Calu3 (cell line): ENCODE data around the gene SPTB. TPM values are rescaled to one million over a fixed set of nuclear protein-coding genes. Genes with fewer than 3 reads are reported as not detected.

Experiments used
- BruUV-seq: library from RNA; stranded (reverse); fragments of 400-500 nt; replicated peaks from 2 replicates; lab custom pipeline; 2021; lab: Mats Ljungman, UMichigan
- CTCF ChIA-PET: fragments of 300-600 bp; sonication (Branson Sonifier 250); formaldehyde crosslinking; loops from one replicate; lab custom pipeline; 2022; ENCODE audit warnings: antibody characterized with exemption; lab: Charles Lee
- DNase-seq: peaks from one replicate; pipeline ENCODE4 v3.0.0; 2022
- H3K27ac Mint-ChIP-seq: one replicate; pipeline ENCODE4 v1.8.0; 2022; ENCODE audit warnings: mixed read lengths; ENCODE audit not compliant: unreplicated experiment
- H3K27me3 Mint-ChIP-seq: one replicate; pipeline ENCODE4 v1.8.0; 2022; ENCODE audit warnings: mixed read lengths; ENCODE audit not compliant: unreplicated experiment
- H3K36me3 Mint-ChIP-seq: one replicate; pipeline ENCODE4 v1.8.0; 2022; ENCODE audit warnings: mild to moderate bottlenecking, moderate library complexity, mixed read lengths; ENCODE audit not compliant: insufficient read depth, unreplicated experiment
- H3K4me1 Mint-ChIP-seq: one replicate; pipeline ENCODE4 v1.8.0; 2022; ENCODE audit warnings: mild to moderate bottlenecking, low read depth, mixed read lengths; ENCODE audit not compliant: unreplicated experiment
- H3K4me3 Mint-ChIP-seq: one replicate; pipeline ENCODE4 v1.8.0; 2022; ENCODE audit warnings: mild to moderate bottlenecking, low read depth, moderate library complexity, mixed read lengths; ENCODE audit not compliant: unreplicated experiment
- H3K9me3 Mint-ChIP-seq: one replicate; pipeline ENCODE4 v1.8.0; 2022; ENCODE audit warnings: low read depth, mixed read lengths; ENCODE audit not compliant: unreplicated experiment
- intact Hi-C: fragments of 100-400 bp; cut with micrococcal nuclease; formaldehyde crosslinking; loops from one replicate; pipeline ENCODE4 v1.10.0; 2022; ENCODE audit not compliant: unreplicated experiment
- total RNA-seq: library from RNA; stranded (reverse); gene quantifications from 2 replicates; pipeline ENCODE4 v1.2.3, GENCODE V29; 2022
- TF ChIP-seq, protein P1 (sequence below): fragments of 200-600 bp; IDR thresholded peaks from one replicate; pipeline ENCODE4 v1.8.0; 2022; ENCODE audit warnings: antibody characterized with exemption; ENCODE audit not compliant: unreplicated experiment

SPTB gene
- total RNA-seq, 1 experiment from 2014 or later, result not detected

DNA sequence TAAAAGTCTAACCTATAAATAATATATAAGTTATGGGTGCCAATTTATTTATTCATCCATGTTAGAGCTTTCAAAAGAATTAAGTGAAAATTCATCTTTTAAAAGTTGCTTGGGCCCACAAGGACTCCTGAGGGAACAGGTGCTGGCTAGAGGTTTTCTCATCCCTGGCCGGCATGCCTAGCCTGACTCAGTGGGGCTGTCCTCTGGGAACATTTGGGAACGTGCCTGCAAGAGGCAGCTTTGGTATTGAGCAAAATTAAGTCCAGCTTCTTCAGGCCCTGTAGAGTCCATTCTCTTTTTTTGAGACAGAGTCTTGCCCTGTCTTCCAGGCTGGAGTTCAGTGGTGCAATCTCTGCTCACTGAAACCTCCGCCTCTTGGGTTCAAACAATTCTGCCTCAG lies 44.7 kb downstream of the SPTB start:
- BruUV-seq, result no TSS peak
- Mint-ChIP-seq H3K36me3 (no peaks in the 10 kb centered on the region), H3K4me1 (no peaks in the 10 kb centered on the region), H3K27me3 (peaks cover 14% of the 10 kb centered on the region), H3K4me3 (no peak overlapping the region), H3K9me3 (no peaks in the 10 kb centered on the region), H3K27ac (no peak overlapping the region)
- TF ChIP-seq, protein P1, sequence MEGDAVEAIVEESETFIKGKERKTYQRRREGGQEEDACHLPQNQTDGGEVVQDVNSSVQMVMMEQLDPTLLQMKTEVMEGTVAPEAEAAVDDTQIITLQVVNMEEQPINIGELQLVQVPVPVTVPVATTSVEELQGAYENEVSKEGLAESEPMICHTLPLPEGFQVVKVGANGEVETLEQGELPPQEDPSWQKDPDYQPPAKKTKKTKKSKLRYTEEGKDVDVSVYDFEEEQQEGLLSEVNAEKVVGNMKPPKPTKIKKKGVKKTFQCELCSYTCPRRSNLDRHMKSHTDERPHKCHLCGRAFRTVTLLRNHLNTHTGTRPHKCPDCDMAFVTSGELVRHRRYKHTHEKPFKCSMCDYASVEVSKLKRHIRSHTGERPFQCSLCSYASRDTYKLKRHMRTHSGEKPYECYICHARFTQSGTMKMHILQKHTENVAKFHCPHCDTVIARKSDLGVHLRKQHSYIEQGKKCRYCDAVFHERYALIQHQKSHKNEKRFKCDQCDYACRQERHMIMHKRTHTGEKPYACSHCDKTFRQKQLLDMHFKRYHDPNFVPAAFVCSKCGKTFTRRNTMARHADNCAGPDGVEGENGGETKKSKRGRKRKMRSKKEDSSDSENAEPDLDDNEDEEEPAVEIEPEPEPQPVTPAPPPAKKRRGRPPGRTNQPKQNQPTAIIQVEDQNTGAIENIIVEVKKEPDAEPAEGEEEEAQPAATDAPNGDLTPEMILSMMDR, result no peak
- DNase-seq, result no peak
- intact Hi-C loops, result no loop called here
- CTCF ChIA-PET, result interaction anchor here (0.7 kb wide), 1 partner anchor 29 kb away, joined by 3 read pairs; no protein-coding TSS in a partner anchor

DNA sequence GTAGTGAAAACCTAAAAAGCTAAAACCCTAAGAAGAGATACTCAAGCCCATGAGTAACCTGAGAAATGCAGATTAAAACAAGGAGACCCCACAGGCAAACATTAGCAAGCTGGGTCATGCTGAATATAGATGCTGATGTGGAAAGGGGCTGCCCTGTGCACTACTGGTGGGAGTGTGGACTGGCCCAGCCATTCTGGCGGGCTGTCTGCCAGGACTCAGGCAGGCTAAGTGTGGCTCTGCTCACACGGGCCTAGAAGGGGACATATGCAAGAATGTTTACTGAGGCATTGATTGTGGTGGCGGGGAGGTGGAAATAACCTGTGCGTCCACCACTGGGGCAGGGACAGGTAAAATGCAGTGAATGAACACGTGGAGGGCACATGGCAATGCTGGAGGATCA lies 48.3 kb downstream of the SPTB start:
- Mint-ChIP-seq H3K4me1 (no peaks in the 10 kb centered on the region), H3K27ac (no peak overlapping the region), H3K9me3 (no peaks in the 10 kb centered on the region), H3K4me3 (no peak overlapping the region), H3K27me3 (peaks cover 17% of the 10 kb centered on the region), H3K36me3 (no peaks in the 10 kb centered on the region)
- CTCF ChIA-PET, result no interaction called here
- BruUV-seq, result no TSS peak
- TF ChIP-seq, protein P1, result no peak
- intact Hi-C loops, result no loop called here
- DNase-seq, result no peak

DNA sequence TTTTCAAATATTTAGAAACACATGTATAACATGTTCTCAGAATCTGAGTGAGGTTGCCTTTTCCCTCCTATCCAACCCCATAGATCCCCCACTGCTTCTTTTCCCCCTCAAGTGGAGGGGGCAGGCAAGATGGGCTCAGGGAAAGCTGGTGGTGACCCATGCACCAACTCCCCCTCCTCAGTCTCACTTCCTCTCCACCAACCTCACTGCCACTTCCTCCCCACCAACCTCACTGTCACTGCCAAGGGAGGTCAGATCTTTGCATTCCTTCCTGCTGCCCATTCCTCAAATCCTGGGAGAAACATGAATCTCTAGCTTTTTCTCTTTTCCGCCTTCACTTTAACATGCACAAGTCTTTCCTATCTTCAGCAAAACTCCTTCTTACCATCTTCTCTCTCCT lies 48.7 kb downstream of the SPTB start:
- CTCF ChIA-PET, result no interaction called here
- H3K27me3 Mint-ChIP-seq, result peaks cover 21% of the 10 kb centered on the region
- intact Hi-C loops, result no loop called here
- no peak for DNase-seq
- H3K9me3 Mint-ChIP-seq, result no peaks in the 10 kb centered on the region
- no peaks in the 10 kb centered on the region for H3K4me1 Mint-ChIP-seq
- H3K27ac Mint-ChIP-seq, result no peak overlapping the region
- TF ChIP-seq, protein P1, result no peak
- no TSS peak for BruUV-seq
- H3K36me3 Mint-ChIP-seq, result no peaks in the 10 kb centered on the region
- H3K4me3 Mint-ChIP-seq, result no peak overlapping the region

DNA sequence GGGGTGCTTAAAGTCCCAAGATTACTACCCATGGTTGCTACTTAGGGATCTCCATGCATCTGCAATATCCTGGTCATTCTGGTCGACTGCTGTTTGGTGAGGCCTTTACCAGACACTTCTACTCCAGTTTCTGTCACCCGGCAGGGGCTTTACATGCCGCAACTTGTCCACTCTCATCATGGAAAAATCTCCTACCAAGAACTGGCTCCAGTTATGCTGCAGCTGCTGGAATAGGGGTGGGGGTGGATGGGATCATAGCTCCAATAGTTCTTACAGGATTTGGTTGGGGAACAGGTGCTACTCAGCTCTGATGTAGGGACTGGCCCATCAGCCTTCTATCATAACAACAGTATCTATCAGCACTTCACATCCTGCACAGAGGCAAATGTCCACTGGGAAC lies 51.6 kb downstream of the SPTB start:
- peaks cover 6% of the 10 kb centered on the region for H3K4me1 Mint-ChIP-seq
- H3K36me3 Mint-ChIP-seq, result peaks cover 5% of the 10 kb centered on the region
- TF ChIP-seq, protein P1, result no peak
- no TSS peak for BruUV-seq
- no peak for DNase-seq
- H3K27me3 Mint-ChIP-seq, result peaks cover 49% of the 10 kb centered on the region
- intact Hi-C loops, result no loop called here
- H3K4me3 Mint-ChIP-seq, result no peak overlapping the region
- no peak overlapping the region for H3K27ac Mint-ChIP-seq
- CTCF ChIA-PET, result interaction anchor here (0.6 kb wide), 1 partner anchor 148 kb away, joined by 3 read pairs; no protein-coding TSS in a partner anchor
- H3K9me3 Mint-ChIP-seq, result no peaks in the 10 kb centered on the region
